Ureter (tissue), 1 donor: ENCODE results near the gene PRPSAP2. TPM values are rescaled to one million over a fixed set of nuclear protein-coding genes. Genes with fewer than 3 reads are reported as not detected.
"Not testable (repeated sequence)": the region's sequence is repeated elsewhere in the genome, so short reads cannot be mapped to it uniquely, and the experiment has no call there.

Source experiments
- DNase-seq: peaks from one replicate; pipeline ENCODE4 v3.0.0-alpha.2; 2020; ENCODE audit warnings: low spot score
- total RNA-seq: library from RNA; stranded (reverse); gene quantifications from one replicate; pipeline ENCODE4 v1.2.4, GENCODE V29; 2023
- donor health status: DM: yes; HTN: yes; CAD: no.

The PRPSAP2 gene
- total RNA-seq: 40.7 TPM

- DNase-seq: peak; percentile 96
Observed at GRCh38 chr17:18857864-18858566, at the start of gene PRPSAP2. Gene PRPSAP2, plus strand, starts transcription at chr17:18858131. Its CDS starts 7,703 bp downstream, at chr17:18865834.

GRCh38 chr17:18815924-18816323 is 42.0 kb upstream of the PRPSAP2 start:
- not testable (repeated sequence) for DNase-seq

- DNase-seq: peak; percentile 47
Observed at GRCh38 chr17:18816489-18817371, 41.2 kb upstream of the PRPSAP2 start.

- DNase-seq: not testable (repeated sequence)
Observed at GRCh38 chr17:18821430-18821829, 36.5 kb upstream of the PRPSAP2 start.

- not testable (repeated sequence) for DNase-seq
Observed at GRCh38 chr17:18827613-18828012, 30.3 kb upstream of the PRPSAP2 start.

- no peak for DNase-seq
Observed at GRCh38 chr17:18848501-18848900, 9.4 kb upstream of the PRPSAP2 start.

- no peak for DNase-seq
Observed at GRCh38 chr17:18850679-18851078, 7.3 kb upstream of the PRPSAP2 start.

GRCh38 chr17:18851201-18851600 is 6.7 kb upstream of the PRPSAP2 start:
- DNase-seq: no peak

GRCh38 chr17:18854956-18855355 is 3.0 kb upstream of the PRPSAP2 start:
- DNase-seq: no peak

- peak; percentile 95 for DNase-seq
Observed at GRCh38 chr17:18855831-18856569, 1.9 kb upstream of the PRPSAP2 start.

- no peak for DNase-seq
Observed at GRCh38 chr17:18856570-18856915, 1.4 kb upstream of the PRPSAP2 start.

- DNase-seq: no peak
Observed at GRCh38 chr17:18858567-18859245, 775 bp downstream of the PRPSAP2 start.

GRCh38 chr17:18859256-18859655 is 1.3 kb downstream of the PRPSAP2 start:
- no peak for DNase-seq

- DNase-seq: no peak
Observed at GRCh38 chr17:18860161-18860972, 2.4 kb downstream of the PRPSAP2 start.

GRCh38 chr17:18862011-18862410 is 4.1 kb downstream of the PRPSAP2 start:
- DNase-seq: no peak

GRCh38 chr17:18864996-18865395 is 7.1 kb downstream of the PRPSAP2 start:
- DNase-seq: not testable (repeated sequence)

GRCh38 chr17:18866866-18867813 is 9.2 kb downstream of the PRPSAP2 start:
- no peak for DNase-seq

GRCh38 chr17:18877104-18877645 is 19.2 kb downstream of the PRPSAP2 start:
- DNase-seq: no peak

GRCh38 chr17:18888766-18889290 is 30.9 kb downstream of the PRPSAP2 start:
- DNase-seq: no peak
